ENCODE measurements around the gene RIPK4.
A peak's percentile ranks its signal among the peaks of the same experiment; 100 is the strongest.

Gene RIPK4

DNA sequence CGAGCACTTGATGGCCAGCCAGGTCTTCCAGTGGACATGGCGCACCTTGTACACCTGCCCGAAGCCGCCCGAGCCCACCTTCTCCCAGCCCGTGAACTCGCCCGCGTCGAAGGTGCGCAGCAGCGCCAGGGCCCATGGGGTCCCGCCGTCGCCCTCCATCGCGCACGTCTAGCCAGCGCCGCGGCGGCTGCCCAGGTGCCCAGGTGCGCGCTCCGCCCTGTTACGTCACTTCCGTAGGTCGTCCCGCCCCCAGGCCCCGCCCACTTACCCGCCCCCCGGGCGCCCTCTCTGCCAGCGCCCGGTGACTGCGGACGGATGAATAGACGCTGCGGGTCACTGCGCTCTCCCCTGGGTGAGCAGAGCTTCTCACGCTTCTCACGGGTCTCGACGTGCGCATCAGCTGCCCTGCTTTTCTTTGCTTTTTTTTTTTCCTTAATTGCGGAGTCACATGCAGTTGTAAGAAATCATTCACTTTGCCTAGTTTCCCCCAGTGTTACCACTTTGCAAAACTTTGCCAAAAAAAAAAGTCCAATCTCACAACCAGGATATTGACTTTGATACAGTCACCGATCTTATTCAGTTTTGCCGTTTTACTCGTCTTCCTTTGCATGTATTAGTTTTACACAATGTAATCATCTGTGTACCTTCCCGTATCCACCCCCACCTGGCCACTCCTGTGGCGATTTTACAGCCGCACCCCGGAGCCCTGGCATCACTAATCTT is at the start of gene RIPK4:
TSS of gene RIPK4 (minus strand) at position 170 of the 723 bp plus-strand sequence. CDS start at position 159, 11 bp downstream.
- DNase-seq: peak; percentile 78

DNA sequence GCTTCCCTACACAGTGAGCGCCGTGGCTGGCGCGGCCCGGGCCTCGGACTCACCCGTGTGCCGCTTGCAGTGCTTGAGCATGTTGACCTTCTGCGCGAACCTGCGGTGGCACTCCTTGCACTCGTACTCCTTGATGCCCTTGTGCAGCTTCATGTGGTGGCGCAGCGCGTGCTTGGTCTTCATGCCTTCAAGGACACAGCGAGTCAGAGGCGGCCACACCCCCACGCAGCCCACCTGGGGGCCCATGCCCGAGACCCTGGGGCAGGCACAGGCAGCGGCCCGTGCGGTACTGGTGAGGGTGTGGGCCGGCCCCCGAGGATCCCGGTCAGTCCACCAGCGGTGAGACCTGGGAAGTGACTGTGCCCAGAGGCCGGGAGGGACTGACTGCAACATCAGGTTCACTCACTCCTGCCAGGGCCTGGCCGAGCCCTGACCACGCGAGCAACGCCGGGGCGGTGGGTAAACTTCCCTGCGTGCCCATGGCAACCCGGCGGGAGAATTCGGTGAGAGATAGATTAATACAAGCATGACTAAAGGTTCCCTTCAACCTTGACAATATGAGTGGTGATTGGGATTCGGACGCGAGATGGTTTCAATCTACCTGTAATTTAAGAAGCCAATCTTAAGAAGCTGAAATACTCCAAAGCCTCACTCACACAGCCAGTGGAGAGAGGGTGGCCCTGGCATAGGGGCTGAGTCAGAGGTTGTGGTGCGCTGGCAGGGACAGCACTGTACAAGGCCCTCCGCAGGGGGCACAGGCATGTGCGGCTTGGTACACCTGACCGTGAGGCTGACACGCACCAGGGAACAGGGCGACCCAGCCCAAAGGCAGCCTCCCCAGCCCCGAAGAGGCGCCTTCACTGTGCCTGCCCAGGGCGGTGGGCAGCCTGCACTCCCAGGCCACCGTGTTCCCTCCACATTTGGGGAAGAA is 49.1 kb upstream of the RIPK4 start:
- no peak for DNase-seq

DNA sequence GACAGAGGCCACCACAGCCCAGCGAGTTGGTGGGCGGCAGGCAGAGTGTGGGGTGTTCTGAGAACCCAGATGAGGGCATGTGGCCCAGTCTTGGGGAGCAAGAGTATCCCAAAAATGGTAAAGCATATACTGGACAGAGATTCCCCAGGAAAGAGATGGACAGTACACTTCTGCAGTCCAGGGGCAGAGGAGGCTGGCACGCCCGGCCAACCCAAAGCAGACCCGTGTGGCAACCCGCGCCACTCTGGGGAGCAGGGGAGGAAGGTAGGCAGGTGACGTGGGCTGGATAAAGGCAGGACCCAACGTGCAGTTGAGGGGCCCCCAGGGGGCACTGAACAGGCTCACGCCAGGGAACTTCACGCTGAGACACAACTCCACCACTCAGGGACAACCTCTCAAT is 46.4 kb upstream of the RIPK4 start:
- no peak for DNase-seq

DNA sequence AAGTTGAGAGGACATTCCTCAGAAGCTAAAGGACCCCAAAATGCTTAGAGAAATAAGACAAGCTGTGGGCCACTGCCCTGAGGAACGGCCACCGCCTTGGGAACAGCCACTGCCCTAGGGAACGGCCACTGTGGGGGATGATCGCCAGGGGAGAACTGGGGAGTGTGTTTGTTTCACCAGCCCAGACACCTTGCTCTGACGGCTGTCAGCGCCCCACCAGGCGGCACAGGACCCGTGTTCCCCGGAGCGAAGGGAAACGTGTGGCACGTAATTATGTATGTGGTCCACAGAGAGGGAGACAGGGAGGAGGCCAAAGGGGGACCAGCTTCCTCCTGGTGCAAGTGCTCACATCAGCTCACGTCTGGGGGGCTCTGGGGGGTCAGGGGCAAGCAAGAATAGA is 45.8 kb upstream of the RIPK4 start:
- no peak for DNase-seq

DNA sequence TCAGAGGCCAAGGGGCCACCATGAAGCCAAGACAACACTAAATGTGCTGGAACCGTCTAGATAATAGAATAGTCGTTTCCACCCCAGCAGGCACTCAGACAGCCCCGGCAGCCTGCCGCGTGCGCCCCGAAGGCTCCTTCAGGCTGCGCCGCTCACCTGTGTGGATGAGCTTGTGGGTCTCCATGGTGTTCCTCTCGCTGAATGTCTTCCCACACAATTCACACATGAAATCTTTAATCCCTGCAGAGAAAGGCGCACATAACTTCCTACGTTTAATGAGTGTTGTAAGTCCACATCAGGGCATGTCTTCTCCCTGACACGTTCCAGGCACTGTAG is 43.7 kb upstream of the RIPK4 start:
- DNase-seq: no peak

DNA sequence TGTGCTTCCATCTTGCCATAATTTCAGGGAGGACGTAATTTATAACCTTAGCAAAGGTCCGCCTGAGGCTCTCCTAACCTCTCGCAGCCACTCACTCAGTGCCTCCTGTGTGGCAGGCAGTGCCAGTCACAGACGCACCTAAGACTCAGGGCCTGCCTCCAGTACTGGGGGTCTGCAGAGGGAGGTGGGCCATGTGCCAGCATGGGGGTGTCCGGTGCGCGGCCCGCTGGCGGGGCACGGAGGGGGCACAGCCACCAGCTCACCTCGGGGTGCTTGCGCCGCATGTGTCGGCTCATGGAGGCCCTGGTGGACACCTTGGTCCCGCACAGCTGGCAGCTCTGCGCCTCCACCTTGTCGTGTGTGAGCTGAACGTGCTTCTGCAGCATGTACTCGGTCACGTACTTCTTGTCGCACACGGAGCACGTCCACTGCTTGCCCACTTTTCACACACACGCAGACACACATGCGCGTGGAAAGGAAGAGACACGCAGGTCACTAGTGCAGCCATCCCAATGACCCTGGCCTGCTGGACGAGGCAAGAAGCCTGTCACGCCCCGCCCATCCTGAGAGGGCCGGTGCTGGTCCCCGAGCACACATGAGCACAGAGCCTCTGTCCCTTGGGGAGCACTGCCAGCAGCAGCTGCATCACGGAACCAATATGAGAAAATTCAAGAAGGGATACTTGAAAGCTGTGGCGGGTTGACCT is 43.2 kb upstream of the RIPK4 start:
- no peak for DNase-seq

DNA sequence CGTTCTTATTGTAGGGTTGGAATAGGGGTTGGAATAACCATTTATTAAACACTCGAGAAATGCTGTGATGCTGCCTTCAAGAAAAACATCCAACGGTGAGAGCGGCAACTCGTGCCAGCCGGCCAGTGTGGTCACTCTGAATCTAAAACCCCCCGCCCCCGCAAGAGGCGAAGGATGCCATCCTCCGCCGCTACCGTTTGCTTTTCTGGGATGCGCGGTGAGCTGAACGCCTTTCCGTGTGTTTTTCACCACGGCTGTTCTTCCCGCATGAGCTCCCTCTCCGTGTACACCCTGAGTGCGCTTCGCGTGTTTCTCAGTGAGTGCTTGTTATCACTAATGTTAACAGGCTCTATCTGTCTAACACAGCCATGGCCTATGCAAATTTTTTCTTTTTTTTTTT is 42.0 kb upstream of the RIPK4 start:
- no peak for DNase-seq

DNA sequence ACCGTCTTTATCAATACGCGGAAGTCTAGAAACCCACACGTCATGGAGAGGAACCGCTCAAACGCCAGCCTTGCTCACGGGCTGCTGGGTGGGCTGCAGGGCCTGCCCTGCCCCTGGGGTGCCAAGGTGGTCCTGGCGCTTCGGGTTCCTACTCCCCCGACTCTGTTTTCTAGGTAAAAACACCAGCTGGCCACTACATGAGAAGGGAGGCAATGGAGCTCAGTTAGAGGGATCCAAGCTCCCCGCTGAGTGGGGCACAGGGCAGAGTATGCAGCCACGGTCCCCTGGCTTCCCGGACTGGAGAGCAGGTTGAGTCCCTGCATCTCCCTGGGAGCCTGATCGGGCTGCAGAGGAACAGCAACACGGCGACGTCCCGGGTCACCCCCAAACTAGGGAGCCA is 41.2 kb upstream of the RIPK4 start:
- DNase-seq: no peak

DNA sequence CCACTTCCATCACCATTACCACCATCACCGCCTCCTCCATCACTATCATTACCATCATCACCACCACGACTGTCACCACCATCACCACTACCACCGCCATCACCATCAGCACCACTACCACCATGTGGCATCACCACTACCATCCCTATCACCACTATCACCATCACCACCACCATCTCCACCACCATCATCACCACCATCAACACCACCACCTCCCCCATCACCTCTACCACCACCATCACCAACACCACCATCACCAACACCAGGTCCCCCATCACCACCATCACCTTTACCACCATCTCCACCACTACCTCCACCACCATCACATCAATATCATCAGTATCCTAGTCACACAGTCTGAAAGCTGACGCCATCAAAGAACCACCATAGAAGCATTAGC is 39.9 kb upstream of the RIPK4 start:
- DNase-seq: no peak

DNA sequence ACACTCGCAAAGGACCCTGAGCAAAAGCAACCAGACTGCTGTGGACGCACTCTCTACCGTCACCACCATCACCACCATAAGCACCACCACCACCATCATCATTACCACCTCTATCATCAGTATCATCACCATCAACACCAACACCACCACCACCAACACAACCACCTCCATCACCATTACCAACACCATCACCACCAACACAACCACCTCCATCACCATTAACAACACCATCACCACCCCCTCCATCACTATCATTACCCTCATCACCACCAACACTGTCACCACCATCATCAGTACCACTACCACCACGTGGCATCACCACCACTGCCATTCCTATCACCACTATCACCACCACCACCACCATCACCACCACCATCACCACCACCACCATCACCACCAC is 38.8 kb upstream of the RIPK4 start:
- no peak for DNase-seq

DNA sequence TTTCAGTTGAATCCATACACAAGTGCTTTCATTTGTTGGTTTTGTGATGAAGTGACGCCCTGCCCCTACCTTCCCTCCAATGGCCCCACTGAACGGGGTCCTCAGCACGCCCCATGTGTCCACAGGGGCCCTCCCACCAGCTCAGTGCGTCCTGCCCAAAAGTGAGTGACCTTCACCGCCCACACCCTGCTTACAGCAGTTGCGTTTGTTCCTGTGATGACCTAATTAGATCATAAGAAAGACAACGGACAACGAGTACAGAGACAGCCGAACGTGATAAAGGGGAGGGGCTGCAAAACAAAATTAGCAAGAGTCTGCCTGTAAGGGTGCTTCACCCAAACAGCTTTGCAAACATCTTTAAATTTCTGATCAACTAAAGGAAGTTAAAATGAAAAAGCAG is 38.2 kb upstream of the RIPK4 start:
- no peak for DNase-seq

DNA sequence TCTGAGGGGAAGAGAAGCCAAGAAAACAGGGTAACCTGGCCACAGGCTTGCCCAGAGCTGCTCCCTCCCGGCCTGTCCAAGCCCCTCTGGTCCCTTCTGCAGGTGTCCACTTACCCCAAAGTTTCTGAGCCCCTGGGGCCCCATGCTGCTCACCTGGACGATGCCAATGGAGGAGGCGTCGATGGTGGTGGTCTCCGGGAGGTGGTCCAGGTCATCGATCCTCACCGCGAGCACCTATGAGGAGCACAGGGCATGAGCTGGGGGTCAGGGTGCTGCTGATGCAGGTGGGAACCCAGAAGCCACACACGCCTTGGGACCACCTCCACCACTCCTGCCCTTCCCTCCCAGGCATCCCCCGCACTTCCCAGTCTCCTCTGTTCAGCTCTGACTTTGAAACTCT is 37.5 kb upstream of the RIPK4 start:
- no peak for DNase-seq

DNA sequence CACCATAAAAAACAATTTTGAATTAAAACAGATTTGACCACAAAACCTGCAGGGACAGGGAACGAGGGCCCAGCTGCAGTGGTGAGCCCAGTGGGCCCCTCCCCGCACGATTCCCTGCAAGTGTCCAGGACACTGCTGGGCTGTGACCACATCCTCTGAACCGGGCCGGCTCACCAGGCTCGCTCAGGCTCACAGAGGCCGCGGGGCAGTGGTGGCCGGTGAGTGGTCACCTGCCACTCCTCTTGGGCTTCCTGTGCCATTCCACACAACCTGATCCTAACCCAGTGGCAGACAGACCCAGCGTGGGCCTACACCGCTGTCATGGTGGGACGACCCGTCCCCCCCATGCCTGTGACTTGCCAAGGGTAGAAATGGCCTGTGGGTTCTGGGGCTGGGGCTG is 36.5 kb upstream of the RIPK4 start:
- no peak for DNase-seq

DNA sequence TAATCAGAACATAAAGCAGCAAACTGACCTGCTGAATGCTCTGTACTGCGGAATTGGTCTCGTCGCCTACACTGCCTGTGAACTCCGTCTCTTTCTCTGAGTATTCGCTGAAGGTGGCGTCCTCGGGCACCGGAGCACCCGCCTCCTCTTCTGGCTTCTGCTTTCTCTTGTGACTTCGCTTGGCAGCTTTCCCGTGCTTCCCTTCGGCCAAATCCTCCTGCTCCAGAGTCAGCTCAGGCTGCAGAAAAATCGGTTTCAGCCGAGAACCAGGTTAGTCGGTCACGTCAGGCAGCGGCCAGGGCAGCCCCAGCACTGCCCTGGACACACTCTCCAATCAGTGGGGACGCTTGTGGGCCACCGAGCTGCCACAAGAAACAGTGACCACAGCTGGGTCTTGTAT is 35.8 kb upstream of the RIPK4 start:
- DNase-seq: no peak

DNA sequence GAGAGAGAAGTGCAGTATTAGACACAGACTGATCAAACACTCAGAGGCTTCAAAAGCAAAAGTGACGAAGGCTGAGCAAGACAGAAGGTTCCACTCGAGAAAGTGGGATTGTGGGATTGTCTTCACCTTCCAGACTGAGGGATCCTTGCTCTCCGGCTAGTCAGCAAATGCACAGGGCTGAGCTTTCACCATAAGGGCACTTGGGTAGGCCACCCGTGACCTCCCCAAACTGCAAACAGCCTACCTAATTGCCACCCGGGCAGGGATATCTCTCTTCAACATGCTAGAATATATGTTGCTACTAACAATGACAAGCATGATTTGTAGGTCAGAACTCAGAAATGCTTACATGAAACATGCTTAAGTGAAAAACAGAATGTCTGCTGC is 35.3 kb upstream of the RIPK4 start:
- DNase-seq: no peak

DNA sequence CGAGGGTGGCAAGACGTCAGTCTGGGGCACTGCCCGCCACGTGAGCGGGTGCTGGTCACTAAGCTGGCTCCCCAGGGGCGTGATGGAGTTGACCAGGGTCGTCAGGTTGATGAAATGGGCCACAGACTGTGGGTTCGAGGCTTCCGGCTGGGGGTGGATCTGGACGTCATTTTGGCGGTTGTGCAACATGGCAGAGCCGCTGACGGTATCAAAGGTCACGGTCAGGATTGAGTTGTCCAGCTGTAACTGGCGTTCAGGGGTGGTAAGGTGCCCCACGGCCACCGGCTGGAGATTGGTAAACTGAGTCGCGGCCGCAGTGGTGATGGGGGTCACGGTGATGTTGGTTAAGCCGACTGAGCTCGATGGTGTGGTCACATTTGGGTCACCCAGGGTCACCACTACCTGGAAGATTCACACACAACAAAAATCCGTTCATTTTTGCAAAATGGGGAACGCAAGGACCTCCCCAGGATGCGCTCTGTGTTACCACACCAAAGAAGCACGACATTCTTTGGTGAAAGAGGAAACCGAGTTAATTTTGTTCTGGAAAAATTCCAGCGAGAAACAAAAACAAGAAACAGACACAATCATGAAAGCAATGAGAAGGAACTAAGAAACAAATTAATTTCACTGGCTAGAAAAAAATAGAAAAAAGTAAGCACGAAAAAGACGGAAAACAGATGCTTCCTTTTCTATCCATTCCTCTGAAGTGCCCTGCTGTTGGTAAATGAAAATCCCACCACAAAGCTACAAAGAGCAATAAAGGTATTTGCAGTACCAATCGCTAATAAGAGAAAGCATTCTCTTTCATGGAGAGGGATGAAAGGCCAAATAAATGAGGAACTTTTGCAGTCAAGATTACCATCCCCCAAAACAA is 34.7 kb upstream of the RIPK4 start:
- no peak for DNase-seq

DNA sequence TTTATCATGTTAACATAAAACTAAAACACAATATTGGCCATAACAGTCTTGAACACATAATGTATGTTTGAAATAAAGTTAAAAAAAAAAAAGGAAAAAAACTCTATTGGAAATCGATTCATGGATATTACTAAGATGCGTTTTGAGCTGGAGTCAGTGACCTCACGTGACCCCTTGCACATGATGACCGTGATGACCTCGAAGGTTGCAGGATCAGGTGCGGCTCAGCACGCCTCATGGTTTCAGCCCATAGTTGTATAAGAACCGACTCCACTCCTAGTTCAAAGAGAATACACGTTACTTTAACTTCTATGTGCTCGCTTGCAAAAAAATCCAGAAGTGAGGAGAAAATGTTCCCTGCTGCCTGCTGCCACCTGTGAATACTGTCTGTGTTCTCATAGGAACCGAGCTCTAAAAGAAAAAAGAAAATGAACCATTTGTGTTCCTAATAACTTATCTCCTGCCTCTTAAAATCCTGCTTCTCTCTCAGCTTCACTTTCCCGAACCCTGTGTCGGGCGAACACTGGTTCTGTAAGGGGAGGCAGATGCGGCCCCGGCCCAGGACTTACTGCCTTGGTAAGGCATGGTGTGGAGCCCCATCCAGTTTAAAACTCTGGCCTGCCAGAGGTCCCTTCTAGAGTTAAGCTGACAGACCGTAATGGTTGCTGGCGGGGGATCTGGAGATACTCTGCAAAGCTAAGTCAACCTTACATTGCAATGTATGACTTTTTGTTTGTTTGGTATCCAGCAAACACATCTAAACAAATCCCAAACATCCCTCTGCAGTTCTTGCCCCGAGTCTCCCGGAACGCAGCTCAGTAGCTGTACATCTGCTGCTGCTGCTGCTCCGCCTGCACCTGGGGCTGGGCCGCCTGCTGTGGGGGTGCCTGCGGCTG is 33.8 kb upstream of the RIPK4 start:
- no peak for DNase-seq

DNA sequence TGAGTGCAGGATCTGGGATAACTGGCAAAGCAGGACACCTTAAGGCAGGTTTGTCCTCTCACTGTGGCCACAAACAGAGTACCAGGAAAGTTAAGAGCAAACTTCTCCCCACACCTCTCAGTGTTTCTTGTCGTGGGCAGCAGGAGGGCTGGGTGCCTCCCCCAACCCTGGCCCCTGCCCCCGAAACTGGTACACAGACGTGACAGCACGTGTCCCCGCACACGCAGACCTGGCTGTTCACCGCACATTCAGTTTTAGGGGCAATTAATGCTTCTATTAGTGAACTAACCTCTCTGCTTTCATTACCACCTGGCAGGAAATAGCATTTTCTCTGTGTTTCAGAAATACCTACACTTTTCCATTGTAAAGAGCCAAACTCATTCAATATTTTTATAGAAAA is 32.9 kb upstream of the RIPK4 start:
- DNase-seq: no peak

DNA sequence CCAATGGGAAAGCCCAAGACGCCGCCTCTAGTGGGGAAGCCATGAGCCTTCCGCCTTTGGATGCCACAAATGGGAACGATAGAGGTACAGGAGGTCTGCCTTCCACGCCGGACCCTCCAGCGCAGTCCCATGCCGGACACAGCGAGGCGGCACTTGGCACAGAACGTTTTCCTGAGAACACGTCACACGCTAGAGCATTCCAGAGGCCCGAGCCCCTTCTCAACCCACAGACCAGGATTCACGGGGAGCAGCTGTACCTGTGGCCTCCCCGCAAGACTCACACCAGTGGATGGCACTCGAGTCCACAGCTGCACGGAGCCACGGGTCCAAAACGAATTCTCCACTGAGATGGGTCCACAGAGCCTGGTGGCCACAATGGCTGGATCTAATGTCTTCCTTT is 31.5 kb upstream of the RIPK4 start:
- no peak for DNase-seq

DNA sequence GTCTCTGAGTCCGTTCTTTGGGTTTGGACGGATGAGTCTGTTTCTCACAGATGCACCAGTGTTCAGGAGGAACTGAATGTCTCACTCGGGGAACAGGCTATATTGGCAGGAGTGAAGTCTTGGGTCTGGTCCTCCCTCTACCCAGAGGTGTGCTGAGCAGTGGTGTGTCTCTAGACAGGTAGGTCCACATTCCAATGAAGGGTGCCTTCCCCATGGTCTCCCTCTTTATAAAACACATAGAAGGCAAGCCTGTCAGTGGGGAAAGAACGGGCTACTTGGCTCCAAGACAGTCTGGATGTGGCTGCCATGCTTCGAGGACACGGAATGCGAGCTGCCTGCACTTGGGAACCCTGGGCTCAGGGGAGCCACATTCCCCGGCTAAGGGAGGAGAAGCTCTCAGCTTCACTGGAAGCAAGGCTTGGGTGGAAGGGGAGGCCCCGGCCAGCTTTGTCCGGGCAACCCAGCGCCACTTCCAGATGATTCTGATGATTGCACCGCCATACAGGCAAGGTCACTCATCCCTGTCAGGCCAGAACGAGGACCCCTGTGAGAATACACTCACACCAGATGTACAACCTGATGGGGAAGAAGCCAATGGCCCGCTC is 29.7 kb upstream of the RIPK4 start:
- DNase-seq: no peak

DNA sequence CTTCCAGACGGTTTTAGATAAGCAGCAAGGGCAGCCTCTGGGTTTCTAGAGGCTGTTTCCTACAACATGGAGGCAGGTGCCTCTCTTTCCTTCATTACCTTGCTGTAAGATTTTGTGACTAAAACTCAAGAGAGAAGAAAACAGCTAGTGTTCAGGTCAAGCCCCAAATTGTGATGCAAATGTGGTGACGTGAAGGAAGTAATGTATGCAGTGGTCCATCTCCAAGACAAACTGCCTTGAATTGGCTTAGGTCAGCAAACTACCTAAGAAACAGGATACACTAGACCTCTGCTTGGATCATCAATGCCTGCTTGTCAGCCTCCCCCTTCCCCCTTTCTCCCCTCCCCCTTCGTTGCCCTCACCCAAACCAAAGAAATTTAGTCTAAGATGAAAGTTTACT is 28.9 kb upstream of the RIPK4 start:
- DNase-seq: no peak
